Liver (tissue), 3 donors: ENCODE measurements around the gene MSX2.

Experiments
- ATF3 ChIP-seq: IDR thresholded peaks from 2 replicates; pipeline ENCODE4 v1.6.1; 2016; ENCODE audit warnings: antibody characterized with exemption
- CTCF ChIP-seq: fragments of 150-350 bp; IDR thresholded peaks from 2 replicates; pipeline ENCODE4 v1.5.1; 2017; ENCODE audit warnings: improper control_type of control experiment, low read depth, low read length; ENCODE audit not compliant: missing input control
- EGR1 ChIP-seq, 2 donors: IDR thresholded peaks; 2 replicates each; pipeline ENCODE4 v1.6.1; 2016 to 2018; ENCODE audit warnings: antibody characterized with exemption in 2 of 2, low read depth in 2 of 2
- MAX ChIP-seq: IDR thresholded peaks from 2 replicates; pipeline ENCODE4 v1.6.1; 2016; ENCODE audit warnings: antibody characterized with exemption
- REST ChIP-seq: IDR thresholded peaks from 2 replicates; pipeline ENCODE4 v1.6.1; 2016; ENCODE audit warnings: antibody characterized with exemption, mild to moderate bottlenecking
- YY1 ChIP-seq: IDR thresholded peaks from 2 replicates; pipeline ENCODE4 v1.6.1; 2016; ENCODE audit warnings: antibody characterized with exemption, mild to moderate bottlenecking
- donor health status: healthy.
- donor health status: healthy.

- TF ChIP-seq CTCF: no peak
- TF ChIP-seq YY1: no peak
- TF ChIP-seq ATF3: no peak
- TF ChIP-seq REST: no peak
- TF ChIP-seq MAX: no peak
- no peak for TF ChIP-seq EGR1 (IDR thresholded peaks at IDR 0.05; ENCODE audit: low read depth in 2 of 2)
Observed at GRCh38 chr5:174725991-174726601, 1.7 kb downstream of the MSX2 start.
